ENCODE results near the gene SORCS2.

Gene SORCS2

GRCh38 chr4:7463566-7464258 lies 271.4 kb downstream of the SORCS2 start:
- no peak for DNase-seq

GRCh38 chr4:7464259-7464655 lies 271.9 kb downstream of the SORCS2 start:
- no peak for DNase-seq

- DNase-seq, result no peak
Observed at GRCh38 chr4:7465017-7465416, 272.7 kb downstream of the SORCS2 start.

- no peak for DNase-seq
Observed at GRCh38 chr4:7466215-7466614, 273.9 kb downstream of the SORCS2 start.

GRCh38 chr4:7466904-7467303 lies 274.6 kb downstream of the SORCS2 start:
- no peak for DNase-seq

GRCh38 chr4:7467471-7467870 lies 275.1 kb downstream of the SORCS2 start:
- no peak for DNase-seq

- DNase-seq, result no peak
Observed at GRCh38 chr4:7469023-7469422, 276.7 kb downstream of the SORCS2 start.

GRCh38 chr4:7470111-7470510 lies 277.8 kb downstream of the SORCS2 start:
- DNase-seq, result no peak

GRCh38 chr4:7470522-7471128 lies 278.3 kb downstream of the SORCS2 start:
- DNase-seq, result no peak

GRCh38 chr4:7472442-7473013 lies 280.2 kb downstream of the SORCS2 start:
- no peak for DNase-seq

- DNase-seq, result no peak
Observed at GRCh38 chr4:7473081-7473480, 280.7 kb downstream of the SORCS2 start.

- DNase-seq, result no peak
Observed at GRCh38 chr4:7474320-7474719, 282.0 kb downstream of the SORCS2 start.

- no peak for DNase-seq
Observed at GRCh38 chr4:7475207-7475606, 282.9 kb downstream of the SORCS2 start.

GRCh38 chr4:7476820-7477219 lies 284.5 kb downstream of the SORCS2 start:
- no peak for DNase-seq

- DNase-seq, result no peak
Observed at GRCh38 chr4:7477695-7478094, 285.4 kb downstream of the SORCS2 start.

GRCh38 chr4:7478665-7479064 lies 286.3 kb downstream of the SORCS2 start:
- no peak for DNase-seq

GRCh38 chr4:7480423-7480822 lies 288.1 kb downstream of the SORCS2 start:
- DNase-seq, result no peak

GRCh38 chr4:7481227-7481626 lies 288.9 kb downstream of the SORCS2 start:
- DNase-seq, result no peak

- no peak for DNase-seq
Observed at GRCh38 chr4:7485096-7485495, 292.8 kb downstream of the SORCS2 start.

GRCh38 chr4:7486101-7486500 lies 293.8 kb downstream of the SORCS2 start:
- DNase-seq, result no peak

GRCh38 chr4:7487502-7487901 lies 295.2 kb downstream of the SORCS2 start:
- no peak for DNase-seq

- no peak for DNase-seq
Observed at GRCh38 chr4:7487998-7488671, 295.8 kb downstream of the SORCS2 start.

GRCh38 chr4:7491915-7492314 lies 299.6 kb downstream of the SORCS2 start:
- no peak for DNase-seq

Data from fibroblast of skin of right quadriceps (primary cell).